Loucy (cell line): Measurements from ENCODE around the gene RAMACL.

ENCODE experiments used
- EZH2phosphoT487 ChIP-seq: fragments of 200-600 bp; IDR thresholded peaks from 2 replicates; pipeline ENCODE4 v1.6.1; 2018; ENCODE audit warnings: antibody characterized with exemption, mild to moderate bottlenecking, moderate library complexity, borderline replicate concordance
- TF ChIP-seq, protein P1 (sequence below): fragments of 200-600 bp; sonication (generic); conservative IDR thresholded peaks from 2 replicates; pipeline ENCODE4 v1.5.1; 2014; ENCODE audit warnings: mild to moderate bottlenecking, antibody characterized with exemption, low read length

DNA sequence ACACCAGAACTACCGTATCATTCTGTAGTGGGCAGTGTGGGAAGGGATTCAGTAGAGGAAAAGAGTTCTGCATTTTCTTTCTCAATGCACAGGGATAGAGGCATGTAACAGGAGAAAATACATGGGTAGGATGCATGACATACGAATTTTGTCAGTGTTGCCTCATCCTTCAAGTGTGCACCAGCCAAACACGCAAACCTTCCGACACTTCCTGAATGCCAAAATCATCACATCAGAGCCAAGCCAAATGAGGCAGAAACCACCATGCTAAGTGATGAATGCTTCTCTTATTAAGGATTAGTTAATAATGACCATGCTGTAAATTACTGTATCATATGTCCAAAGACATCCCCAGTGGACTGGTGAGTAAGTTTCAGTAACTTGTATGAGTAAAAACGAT lies 27.3 kb downstream of the RAMACL start:
- TF ChIP-seq, protein P1, sequence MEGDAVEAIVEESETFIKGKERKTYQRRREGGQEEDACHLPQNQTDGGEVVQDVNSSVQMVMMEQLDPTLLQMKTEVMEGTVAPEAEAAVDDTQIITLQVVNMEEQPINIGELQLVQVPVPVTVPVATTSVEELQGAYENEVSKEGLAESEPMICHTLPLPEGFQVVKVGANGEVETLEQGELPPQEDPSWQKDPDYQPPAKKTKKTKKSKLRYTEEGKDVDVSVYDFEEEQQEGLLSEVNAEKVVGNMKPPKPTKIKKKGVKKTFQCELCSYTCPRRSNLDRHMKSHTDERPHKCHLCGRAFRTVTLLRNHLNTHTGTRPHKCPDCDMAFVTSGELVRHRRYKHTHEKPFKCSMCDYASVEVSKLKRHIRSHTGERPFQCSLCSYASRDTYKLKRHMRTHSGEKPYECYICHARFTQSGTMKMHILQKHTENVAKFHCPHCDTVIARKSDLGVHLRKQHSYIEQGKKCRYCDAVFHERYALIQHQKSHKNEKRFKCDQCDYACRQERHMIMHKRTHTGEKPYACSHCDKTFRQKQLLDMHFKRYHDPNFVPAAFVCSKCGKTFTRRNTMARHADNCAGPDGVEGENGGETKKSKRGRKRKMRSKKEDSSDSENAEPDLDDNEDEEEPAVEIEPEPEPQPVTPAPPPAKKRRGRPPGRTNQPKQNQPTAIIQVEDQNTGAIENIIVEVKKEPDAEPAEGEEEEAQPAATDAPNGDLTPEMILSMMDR: no peak
- no peak for TF ChIP-seq EZH2phosphoT487
